ENCODE results near the gene GPHN.

The GPHN gene

DNA sequence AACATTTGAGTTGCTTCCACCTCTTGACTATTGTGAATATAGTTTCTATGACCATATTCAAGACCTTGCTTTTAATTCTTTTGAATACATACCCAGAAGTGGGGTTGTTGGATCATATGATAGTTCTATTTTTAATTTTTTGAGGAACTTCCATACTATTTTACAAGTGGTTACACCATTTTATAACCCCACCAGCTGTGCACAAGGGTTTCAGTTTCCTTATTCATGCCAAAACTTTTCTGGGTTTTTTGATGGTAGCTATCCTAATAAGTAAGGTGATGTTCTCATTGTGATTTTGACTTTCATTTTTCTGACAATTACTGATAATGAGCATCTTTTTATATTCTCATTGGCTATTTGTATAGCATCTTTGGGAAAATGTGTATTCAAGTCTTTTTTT is 571.9 kb downstream of the GPHN start:
- DNase-seq = no peak

- no peak for DNase-seq
Observed at GRCh38 chr14:67108230-67108629, 600.3 kb downstream of the GPHN start.

DNA sequence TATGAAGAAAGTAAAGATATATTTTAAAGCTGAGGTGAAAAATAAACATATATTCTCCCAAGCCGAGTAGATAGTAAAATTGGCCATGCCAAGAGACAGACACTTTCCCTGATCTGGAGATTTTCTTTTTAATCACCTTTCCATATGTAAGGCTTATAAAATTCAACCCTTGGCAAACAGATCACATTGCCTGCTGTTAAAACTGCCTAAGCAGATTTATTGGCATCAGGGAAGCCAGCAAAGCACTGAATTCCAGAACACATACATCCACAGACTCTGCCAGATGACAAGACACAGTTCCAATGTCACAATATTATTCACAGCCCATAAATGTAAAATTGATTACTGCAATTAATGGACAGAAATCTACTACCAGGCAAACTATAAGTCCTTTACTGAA is 603.1 kb downstream of the GPHN start:
- no peak for DNase-seq

DNA sequence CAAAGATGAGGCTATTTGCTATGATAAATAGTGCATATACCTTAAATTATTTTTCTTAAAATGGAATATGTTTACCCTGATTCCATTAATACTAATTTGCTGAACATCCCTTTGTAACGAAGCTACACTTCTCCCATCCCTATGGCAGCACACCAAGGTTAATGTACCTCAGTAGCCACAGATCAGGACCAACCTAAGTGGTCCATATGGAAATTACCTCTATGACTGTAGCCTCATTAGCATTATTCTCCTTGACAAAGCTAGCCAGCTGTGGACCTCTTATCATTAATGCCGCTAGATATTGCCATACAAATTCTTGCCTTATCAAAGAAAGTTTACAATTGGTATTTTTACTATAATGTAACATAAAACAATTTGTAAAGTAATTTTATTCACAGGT is 604.4 kb downstream of the GPHN start:
- no peak for DNase-seq

GRCh38 chr14:67127174-67127573 is 619.2 kb downstream of the GPHN start:
- no peak for DNase-seq

- DNase-seq = no peak
Observed at GRCh38 chr14:67129768-67130167, 621.8 kb downstream of the GPHN start.

- no peak for DNase-seq
Observed at GRCh38 chr14:67131691-67132090, 623.7 kb downstream of the GPHN start.

DNA sequence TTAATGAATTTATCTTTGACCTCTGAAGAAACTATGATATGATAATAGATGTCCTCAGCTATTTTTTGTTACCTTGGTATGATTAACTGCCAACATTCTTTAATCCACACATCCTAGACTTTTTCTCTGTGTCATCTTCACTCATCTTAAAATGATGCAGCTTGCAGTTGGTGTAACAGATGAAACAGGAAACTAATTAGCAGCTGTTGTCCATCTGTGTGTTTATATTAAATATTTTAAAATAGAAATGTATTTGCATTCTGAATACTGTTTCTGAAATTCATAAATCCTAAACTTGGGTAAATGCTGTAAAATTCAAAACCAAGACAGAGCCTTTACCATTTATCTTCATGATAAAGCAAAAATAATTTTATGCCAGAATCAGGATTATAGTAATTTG is 625.2 kb downstream of the GPHN start:
- DNase-seq = no peak

DNA sequence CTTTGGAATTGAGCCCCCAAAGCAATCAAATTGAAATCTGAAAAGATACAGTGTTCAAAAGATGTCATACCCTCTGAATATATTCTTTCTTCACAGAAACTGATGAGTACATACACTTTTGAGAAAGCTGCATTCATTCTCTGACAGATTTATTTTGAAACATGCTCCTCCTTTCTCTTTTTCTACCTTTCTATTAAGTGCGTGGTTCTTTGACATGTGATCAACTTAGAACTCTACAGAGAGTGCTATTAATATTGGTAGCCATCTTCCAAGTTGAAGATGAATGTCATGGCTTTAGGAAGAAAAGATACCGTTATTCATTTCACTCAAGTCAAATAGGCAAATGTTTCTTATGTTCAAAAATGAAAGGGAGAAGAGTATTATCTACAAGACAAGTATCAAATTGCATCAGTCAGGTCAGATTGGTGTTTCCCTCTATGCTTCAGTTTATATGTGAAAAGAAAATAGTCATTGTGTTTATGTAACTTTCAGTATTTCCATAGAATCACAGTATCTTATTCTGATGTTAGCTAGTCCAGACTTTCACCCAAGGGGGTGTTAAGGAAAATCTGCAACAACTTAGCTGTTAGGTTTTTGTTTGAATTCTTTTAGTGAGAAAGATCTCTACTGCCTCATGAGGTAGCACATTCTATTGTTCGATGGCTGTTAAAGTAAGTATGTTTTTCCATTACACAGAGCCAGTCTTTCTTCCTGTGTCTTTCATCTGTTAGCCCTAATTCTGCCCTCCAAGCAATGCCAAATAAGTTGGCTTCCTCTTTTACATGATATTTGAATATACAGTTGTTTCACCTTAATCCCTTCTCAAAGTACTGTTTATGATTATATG is 625.9 kb downstream of the GPHN start:
- DNase-seq = no peak

GRCh38 chr14:67137744-67138371 is 629.9 kb downstream of the GPHN start:
- no peak for DNase-seq

DNA sequence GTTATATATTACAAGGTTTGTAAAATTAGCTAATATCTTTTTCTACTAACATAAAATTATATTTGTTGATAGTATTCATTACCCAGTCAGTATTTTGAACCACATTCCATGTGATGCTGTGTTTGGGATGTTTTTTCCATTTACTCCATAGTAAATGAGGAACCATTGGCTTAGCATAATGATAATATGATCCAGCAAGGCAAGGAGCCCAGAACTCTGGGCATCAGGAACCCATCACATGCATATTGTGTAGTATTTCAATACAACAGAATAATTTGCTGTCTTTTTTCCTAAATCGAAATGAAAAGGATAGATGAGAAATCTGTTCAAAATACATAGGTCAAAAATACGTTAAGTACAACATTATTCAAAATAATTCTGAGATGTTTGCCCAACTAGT is 632.6 kb downstream of the GPHN start:
- no peak for DNase-seq

DNA sequence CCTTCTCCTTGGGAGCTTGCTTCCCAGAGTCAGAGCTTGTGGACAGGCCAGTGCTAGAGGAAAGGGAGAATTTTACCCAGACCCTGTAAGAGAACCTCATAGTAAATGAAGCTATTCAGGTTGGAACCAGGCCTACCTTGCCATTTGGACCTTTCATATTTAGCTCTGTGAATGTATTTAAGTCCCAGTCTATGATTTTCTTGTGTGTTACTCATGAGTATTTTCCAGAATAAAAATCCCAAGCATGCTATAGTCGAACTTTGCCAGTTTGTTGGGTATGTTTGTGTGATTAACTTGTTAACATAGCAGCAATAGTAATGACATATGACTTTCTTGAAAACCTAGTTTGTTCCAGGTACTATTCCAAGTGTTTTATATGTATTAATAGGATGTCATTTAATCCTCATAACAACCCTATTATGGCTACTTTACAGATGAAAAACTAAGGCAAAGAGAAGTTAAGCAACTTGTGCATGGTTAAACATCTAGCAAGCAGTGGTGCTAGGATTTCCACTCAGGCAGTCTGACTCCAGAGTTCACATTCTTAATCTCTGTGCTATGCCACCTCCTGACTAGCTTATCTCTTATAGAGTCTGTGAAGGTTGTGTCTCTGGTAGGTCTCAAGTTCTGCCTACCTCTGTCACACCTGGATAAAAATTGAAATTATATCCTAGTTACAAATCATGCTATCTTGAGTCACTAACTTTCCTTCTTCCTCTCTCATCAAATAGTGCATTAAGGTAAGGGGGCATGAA is 633.4 kb downstream of the GPHN start:
- DNase-seq = no peak

DNA sequence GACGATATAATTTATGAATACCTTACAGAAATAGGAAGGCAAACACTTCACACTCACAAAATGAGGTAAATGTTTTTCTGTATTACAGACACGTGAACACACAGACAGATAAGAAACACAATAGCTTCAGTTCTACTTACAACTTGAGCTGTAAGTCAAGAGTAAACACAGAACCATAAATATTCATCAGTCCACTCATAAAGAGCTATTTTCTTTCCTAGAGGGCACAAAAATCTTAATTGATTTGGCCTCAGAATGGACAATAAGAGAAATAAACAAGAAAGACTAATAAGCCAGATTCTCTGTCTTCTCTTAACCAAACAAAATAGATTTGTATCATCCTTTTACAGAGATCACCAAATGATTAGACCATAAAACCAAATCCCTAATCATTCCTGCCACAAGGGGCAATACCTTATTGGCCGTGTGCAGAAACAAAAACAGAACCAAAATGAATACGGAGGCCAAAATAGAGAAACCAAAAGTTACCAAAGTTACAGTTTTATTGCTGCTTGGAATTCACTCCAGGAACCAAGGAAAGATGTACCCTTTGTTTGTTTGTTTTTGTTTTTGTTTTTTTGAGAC is 643.2 kb downstream of the GPHN start:
- no peak for DNase-seq

- no peak for DNase-seq
Observed at GRCh38 chr14:67158566-67158965, 650.6 kb downstream of the GPHN start.

DNA sequence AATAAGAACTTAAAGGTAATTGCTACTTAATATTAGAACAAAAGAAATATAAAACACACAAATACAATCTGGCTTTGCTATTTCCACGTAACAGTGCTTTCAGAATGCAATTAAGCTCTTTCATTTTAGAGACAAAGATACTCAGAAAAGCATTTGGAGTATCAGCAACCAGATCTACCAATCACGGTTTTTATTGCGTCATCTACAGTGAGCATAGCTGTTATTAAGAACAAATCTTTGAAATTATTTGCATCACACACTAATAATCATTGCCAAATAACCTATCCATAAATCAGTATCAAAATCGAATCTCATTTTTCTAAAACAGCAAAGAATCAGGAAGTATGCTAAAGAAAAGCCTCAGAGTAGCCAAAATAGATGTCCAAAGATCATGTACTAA is 654.4 kb downstream of the GPHN start:
- no peak for DNase-seq

- no peak for DNase-seq
Observed at GRCh38 chr14:67166450-67166853, 658.5 kb downstream of the GPHN start.

- DNase-seq = no peak
Observed at GRCh38 chr14:67167420-67168109, 659.6 kb downstream of the GPHN start.

DNA sequence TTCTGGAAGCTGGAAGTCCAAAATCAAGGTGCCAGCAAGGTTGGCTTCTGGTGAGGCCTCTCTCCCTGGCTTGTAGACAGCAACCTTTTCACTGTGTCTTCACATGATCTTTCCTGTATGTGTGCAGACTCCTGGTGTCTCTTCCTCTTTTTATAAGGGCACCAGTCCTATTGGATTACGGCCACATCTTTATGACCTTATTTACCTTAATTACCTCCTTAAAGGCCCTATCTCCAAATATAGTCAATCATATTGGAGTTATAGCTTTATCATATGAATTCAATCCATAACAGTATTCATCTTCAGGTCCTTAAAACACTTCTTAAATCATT is 660.1 kb downstream of the GPHN start:
- DNase-seq = no peak

GRCh38 chr14:67170660-67171059 is 662.7 kb downstream of the GPHN start:
- no peak for DNase-seq

- DNase-seq = no peak
Observed at GRCh38 chr14:67172056-67172455, 664.1 kb downstream of the GPHN start.

GRCh38 chr14:67172520-67172919 is 664.6 kb downstream of the GPHN start:
- DNase-seq = no peak

DNA sequence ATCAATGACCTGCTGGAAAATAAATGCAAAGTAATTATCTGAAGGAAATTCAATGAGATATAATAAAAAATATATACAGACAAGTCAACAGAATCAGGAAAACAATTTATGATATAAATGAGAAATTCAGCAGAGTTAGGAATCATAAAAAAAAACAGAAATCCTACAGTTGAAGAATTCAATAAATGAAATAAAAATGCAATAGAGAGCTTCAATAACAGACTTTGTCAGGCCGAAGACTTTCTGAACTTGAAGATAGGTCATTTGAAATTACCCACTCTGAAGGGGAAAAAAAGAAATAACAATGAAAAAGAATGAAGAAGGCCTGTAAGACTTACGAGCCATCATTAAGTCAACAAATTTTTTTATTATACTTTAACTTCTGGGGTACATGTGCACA is 665.8 kb downstream of the GPHN start:
- no peak for DNase-seq

GRCh38 chr14:67186172-67186768 is 678.3 kb downstream of the GPHN start:
- no peak for DNase-seq
